CD14-positive monocyte (primary cell): ENCODE data around the gene TMEM30A. TPM values are rescaled to one million over a fixed set of nuclear protein-coding genes. Genes with fewer than 3 reads are reported as not detected.

Source experiments
- DNase-seq, 3 donors: peaks; one replicate each; pipeline ENCODE4 v3.0.0-alpha.2; 2011 to 2022
- H2AFZ ChIP-seq: 2 replicates; pipeline ENCODE4 v1.6.0; 2012; ENCODE audit warnings: mild to moderate bottlenecking, low read depth, low read length, inconsistent platforms; ENCODE audit not compliant: insufficient read depth, poor library complexity, severe bottlenecking
- H3K27ac ChIP-seq, 2 donors: 1 replicate in 1 of 2; 2 replicates in 1 of 2; pipeline ENCODE4 v1.5.1; 2012 to 2013; ENCODE audit warnings: low read length in 2 of 2, control low read depth in 1 of 2, inconsistent platforms in 1 of 2, low read depth in 1 of 2, mild to moderate bottlenecking in 1 of 2
- H3K27me3 ChIP-seq, 2 donors: one replicate each; pipeline versions ENCODE4 v1.6.0 to v1.6.1; 2011 to 2013; ENCODE audit warnings: low read length in 2 of 2; ENCODE audit not compliant: control insufficient read depth in 2 of 2, insufficient read depth in 2 of 2
- H3K36me3 ChIP-seq, 2 donors: replicated peaks in 1 of 2; 1 replicate in 1 of 2; 2 replicates in 1 of 2; pipeline versions ENCODE4 v1.5.1 to v1.6.1; 2012 to 2013; ENCODE audit warnings: low read length in 2 of 2, control low read depth in 1 of 2, inconsistent platforms in 1 of 2, mild to moderate bottlenecking in 1 of 2; ENCODE audit not compliant: insufficient read depth in 2 of 2, control insufficient read depth in 1 of 2
- H3K4me1 ChIP-seq, 2 donors: 1 replicate in 1 of 2; 2 replicates in 1 of 2; pipeline versions ENCODE4 v1.5.1 to v1.6.1; 2012 to 2013; ENCODE audit warnings: low read length in 2 of 2, control low read depth in 1 of 2, inconsistent platforms in 1 of 2, mild to moderate bottlenecking in 1 of 2, moderate library complexity in 1 of 2; ENCODE audit not compliant: insufficient read depth in 2 of 2, control insufficient read depth in 1 of 2
- H3K4me2 ChIP-seq: replicated peaks from 2 replicates; pipeline ENCODE3; 2012; ENCODE audit warnings: low read length, moderate library complexity, mild to moderate bottlenecking; ENCODE audit not compliant: poor library complexity, severe bottlenecking; ENCODE audit errors: extremely low read depth
- H3K4me3 ChIP-seq, 3 experiments: fragments of 200-600 bp in 1 of 3; sonication (generic) in 1 of 3; replicated peaks in 1 of 3; 1 replicate in 2 of 3; 2 replicates in 1 of 3; pipeline ENCODE4 v1.5.1; 2011 to 2013; ENCODE audit warnings: low read length in 3 of 3, mild to moderate bottlenecking in 3 of 3, control low read depth in 2 of 3, low read depth in 2 of 3, inconsistent platforms in 1 of 3, moderate library complexity in 1 of 3
- H3K79me2 ChIP-seq: 2 replicates; pipeline ENCODE4 v1.6.0; 2012; ENCODE audit warnings: mild to moderate bottlenecking, control low read depth, inconsistent platforms, low read length, moderate library complexity; ENCODE audit not compliant: insufficient read depth
- H3K9ac ChIP-seq: 2 replicates; pipeline ENCODE4 v1.6.0; 2017; ENCODE audit warnings: low read length, mild to moderate bottlenecking; ENCODE audit not compliant: insufficient read depth, poor library complexity, severe bottlenecking
- H3K9me3 ChIP-seq, 2 donors: replicated peaks in 1 of 2; 1 replicate in 1 of 2; 2 replicates in 1 of 2; pipeline versions ENCODE4 v1.5.1 to v1.6.1; 2012 to 2013; ENCODE audit warnings: low read length in 2 of 2, control low read depth in 1 of 2; ENCODE audit not compliant: control insufficient read depth in 1 of 2, insufficient read depth in 1 of 2
- H4K20me1 ChIP-seq: 2 replicates; pipeline ENCODE4 v1.6.0; 2012; ENCODE audit warnings: mild to moderate bottlenecking, low read length, control low read depth, moderate library complexity; ENCODE audit not compliant: insufficient read depth
- H3K27ac Mint-ChIP-seq, 7 donors: one replicate each; pipeline ENCODE4 v1.8.0; 2020; ENCODE audit warnings: mild to moderate bottlenecking in 7 of 7, mixed read lengths in 7 of 7, moderate library complexity in 6 of 7, inconsistent platforms in 2 of 7
- H3K27me3 Mint-ChIP-seq, 3 donors: one replicate each; pipeline ENCODE4 v1.8.0; 2021 to 2022; ENCODE audit warnings: low read depth in 3 of 3, mild to moderate bottlenecking in 3 of 3, mixed read lengths in 3 of 3, moderate library complexity in 3 of 3, inconsistent platforms in 1 of 3
- H3K36me3 Mint-ChIP-seq, 2 donors: one replicate each; pipeline ENCODE4 v1.8.0; 2020; ENCODE audit warnings: mixed read lengths in 2 of 2, inconsistent platforms in 1 of 2, mild to moderate bottlenecking in 1 of 2
- H3K4me1 Mint-ChIP-seq: one replicate; pipeline ENCODE4 v1.8.0; 2020; ENCODE audit warnings: mild to moderate bottlenecking, mixed read lengths
- H3K4me3 Mint-ChIP-seq, 2 donors: one replicate each; pipeline ENCODE4 v1.8.0; 2020; ENCODE audit warnings: mild to moderate bottlenecking in 2 of 2, mixed read lengths in 2 of 2, moderate library complexity in 1 of 2
- H3K9me3 Mint-ChIP-seq, 7 donors: one replicate each; pipeline ENCODE4 v1.8.0; 2020 to 2022; ENCODE audit warnings: mixed read lengths in 7 of 7, mild to moderate bottlenecking in 6 of 7, moderate library complexity in 6 of 7, inconsistent platforms in 2 of 7
- WGBS: methylation state at CpG from one replicate; pipeline ENCODE4 v1.1.5; 2013; ENCODE audit warnings: missing lambda C conversion rate; ENCODE audit not compliant: insufficient coverage; 5-methylcytosine and 5-hydroxymethylcytosine counted together
- intact Hi-C, 2 donors: fragments of 100-400 bp; cut with micrococcal nuclease; formaldehyde crosslinking; loops; one replicate each; pipeline versions ENCODE4 v1.15.0 to v1.15.1; 2023
- polyA plus RNA-seq, 3 donors: library from polyadenylated mRNA; depleted of rRNA in 1 of 3; unstranded in 2 of 3; stranded (reverse) in 1 of 3; fragments of 300-500 nt in 2 of 3; fragments of >200 nt in 1 of 3; fragmentation: Illumina TruSeq in 2 of 3; gene quantifications; 1 replicate in 2 of 3; 2 replicates in 1 of 3; pipeline ENCODE4 v1.2.3, GENCODE V29; 2012 to 2021
- TF ChIP-seq, protein P1 (sequence below): fragments of 200-600 bp; IDR thresholded peaks from one replicate; pipeline ENCODE4 v1.8.0; 2022; ENCODE audit warnings: antibody characterized with exemption, mild to moderate bottlenecking

The TMEM30A gene
- polyA plus RNA-seq, 3 donors, result 12.2 to 101 (median 70.6) TPM

DNA sequence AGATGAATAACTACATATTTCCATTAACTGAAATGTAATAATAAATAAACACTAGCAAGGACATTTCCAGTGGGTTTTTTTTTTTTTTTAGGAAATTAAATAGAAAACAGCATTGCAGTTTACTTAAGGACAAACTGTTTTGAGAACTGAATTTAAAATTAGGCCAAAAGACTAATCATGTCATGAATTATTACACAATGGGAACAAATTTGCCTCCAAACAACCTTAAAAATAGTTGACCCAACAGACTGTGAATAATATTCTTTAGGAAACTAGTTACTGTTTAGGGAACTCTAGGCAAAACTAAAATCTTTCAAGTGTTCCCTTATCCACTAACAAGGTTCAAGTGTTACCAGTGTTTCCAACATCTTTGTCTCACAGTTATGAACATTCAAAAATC, 62.3 kb downstream of the TMEM30A start:
- H2AFZ ChIP-seq, result no peak overlapping the region
- H3K27me3 ChIP-seq, result peaks cover 2 to 5% of the 10 kb centered on the region in 2 donors
- H3K79me2 ChIP-seq, result no peaks in the 10 kb centered on the region
- no peak overlapping the region for H3K4me2 ChIP-seq
- H3K4me3 Mint-ChIP-seq, result no peak overlapping the region
- H3K27me3 Mint-ChIP-seq, result peaks cover 6 to 13% (median 11%) of the 10 kb centered on the region in 3 donors
- no peaks in the 10 kb centered on the region for H3K36me3 Mint-ChIP-seq
- no peak overlapping the region for H3K9ac ChIP-seq
- intact Hi-C loops, result no loop called here
- no peaks in the 10 kb centered on the region for H3K9me3 Mint-ChIP-seq
- H3K4me1 Mint-ChIP-seq, result peaks cover under 1% of the 10 kb centered on the region
- no peaks in the 10 kb centered on the region for H3K4me1 ChIP-seq
- no peak overlapping the region for H3K4me3 ChIP-seq
- no peak for DNase-seq
- TF ChIP-seq, protein P1, sequence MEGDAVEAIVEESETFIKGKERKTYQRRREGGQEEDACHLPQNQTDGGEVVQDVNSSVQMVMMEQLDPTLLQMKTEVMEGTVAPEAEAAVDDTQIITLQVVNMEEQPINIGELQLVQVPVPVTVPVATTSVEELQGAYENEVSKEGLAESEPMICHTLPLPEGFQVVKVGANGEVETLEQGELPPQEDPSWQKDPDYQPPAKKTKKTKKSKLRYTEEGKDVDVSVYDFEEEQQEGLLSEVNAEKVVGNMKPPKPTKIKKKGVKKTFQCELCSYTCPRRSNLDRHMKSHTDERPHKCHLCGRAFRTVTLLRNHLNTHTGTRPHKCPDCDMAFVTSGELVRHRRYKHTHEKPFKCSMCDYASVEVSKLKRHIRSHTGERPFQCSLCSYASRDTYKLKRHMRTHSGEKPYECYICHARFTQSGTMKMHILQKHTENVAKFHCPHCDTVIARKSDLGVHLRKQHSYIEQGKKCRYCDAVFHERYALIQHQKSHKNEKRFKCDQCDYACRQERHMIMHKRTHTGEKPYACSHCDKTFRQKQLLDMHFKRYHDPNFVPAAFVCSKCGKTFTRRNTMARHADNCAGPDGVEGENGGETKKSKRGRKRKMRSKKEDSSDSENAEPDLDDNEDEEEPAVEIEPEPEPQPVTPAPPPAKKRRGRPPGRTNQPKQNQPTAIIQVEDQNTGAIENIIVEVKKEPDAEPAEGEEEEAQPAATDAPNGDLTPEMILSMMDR, result no peak
- no peak overlapping the region for H3K27ac Mint-ChIP-seq
- H3K9me3 ChIP-seq, result no peaks in the 10 kb centered on the region
- H3K27ac ChIP-seq, result no peak overlapping the region
- no peaks in the 10 kb centered on the region for H3K36me3 ChIP-seq
- no peaks in the 10 kb centered on the region for H4K20me1 ChIP-seq

DNA sequence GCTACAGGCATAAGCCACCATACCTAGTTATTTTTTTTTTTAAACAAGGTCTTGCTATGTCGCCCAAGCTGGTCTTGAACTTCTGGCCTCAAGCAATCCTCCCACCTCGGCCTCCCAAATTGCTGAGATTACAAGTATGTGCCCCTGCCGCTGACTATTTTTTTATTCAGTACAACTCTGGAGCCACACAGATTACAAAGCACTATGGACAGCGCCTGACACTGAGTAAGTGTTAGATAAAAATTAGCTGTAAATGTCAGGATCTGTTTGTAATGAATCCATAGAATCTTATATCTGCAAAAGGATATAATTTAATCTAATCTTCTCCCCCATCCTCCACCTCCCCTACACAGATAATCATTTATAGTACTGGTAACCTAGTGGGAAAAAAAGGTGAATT, 63.5 kb downstream of the TMEM30A start:
- no peak overlapping the region for H3K4me2 ChIP-seq
- Mint-ChIP-seq H3K36me3 (no peaks in the 10 kb centered on the region), H3K9me3 (no peaks in the 10 kb centered on the region), H3K4me1 (peaks cover 2% of the 10 kb centered on the region), H3K4me3 (no peak overlapping the region), H3K27me3 (peaks cover 6 to 13% (median 11%) of the 10 kb centered on the region in 3 donors), H3K27ac (no peak overlapping the region)
- H3K27ac ChIP-seq, result no peak overlapping the region
- WGBS, result 83% methylated on average over 1 of the region's 4 CpGs
- H3K79me2 ChIP-seq, result no peaks in the 10 kb centered on the region
- H3K4me3 ChIP-seq, result no peak overlapping the region
- no peak overlapping the region for H2AFZ ChIP-seq
- no peaks in the 10 kb centered on the region for H3K36me3 ChIP-seq
- intact Hi-C loops, result no loop called here
- H3K9ac ChIP-seq, result no peak overlapping the region
- H4K20me1 ChIP-seq, result no peaks in the 10 kb centered on the region
- TF ChIP-seq, protein P1, result no peak
- H3K4me1 ChIP-seq, result no peaks in the 10 kb centered on the region
- H3K9me3 ChIP-seq, result no peaks in the 10 kb centered on the region
- H3K27me3 ChIP-seq, result peaks cover 2 to 6% of the 10 kb centered on the region in 2 donors
- DNase-seq, result no peak
